SH-SY5Y (cell line): ENCODE measurements around the gene BHLHA9.

Experiments
- GATA2 ChIP-seq: IDR thresholded peaks from 2 replicates; pipeline ENCODE4 v1.6.1; 2011; ENCODE audit warnings: mild to moderate bottlenecking, low read depth, low read length
- GATA3 ChIP-seq: IDR thresholded peaks from 2 replicates; pipeline ENCODE4 v1.6.1; 2011; ENCODE audit warnings: low read depth, mild to moderate bottlenecking, low read length, moderate library complexity

DNA sequence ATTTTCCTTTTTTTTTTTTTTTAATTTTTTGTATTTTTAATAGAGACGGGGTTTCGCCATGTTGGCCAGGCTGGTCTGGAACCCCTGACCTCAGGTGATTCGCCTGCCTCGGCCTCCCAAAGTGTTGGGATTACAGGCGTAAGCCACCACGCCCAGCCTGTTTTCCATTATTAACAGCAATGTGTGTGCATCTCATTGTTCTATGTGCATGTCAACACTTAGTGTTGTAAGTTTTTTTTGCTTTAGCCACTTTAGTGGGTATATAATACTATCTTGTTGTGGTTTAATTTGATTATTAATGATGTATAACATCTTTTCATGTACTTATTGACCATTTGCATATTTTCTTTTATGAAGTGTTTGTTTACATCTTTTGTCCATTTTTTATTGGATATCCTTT lies 32.8 kb upstream of the BHLHA9 start:
- TF ChIP-seq GATA3 (no peak), GATA2 (no peak)
